A172 (cell line): ENCODE data around the gene TBCA. TPM values are rescaled to one million over a fixed set of nuclear protein-coding genes. Genes with fewer than 3 reads are reported as not detected.
"Not testable (repeated sequence)": the region's sequence is repeated elsewhere in the genome, so short reads cannot be mapped to it uniquely, and the experiment has no call there.

Experiments
- DNase-seq: peaks from one replicate; pipeline ENCODE4 v3.0.0-alpha.2; 2015; ENCODE audit warnings: low spot score
- total RNA-seq: library from RNA; depleted of rRNA; stranded (reverse); fragments of >200 nt; shearing (Covaris generic); gene quantifications from 2 replicates; pipeline ENCODE4 v1.2.3, GENCODE V29; 2014

The TBCA gene
- total RNA-seq, 1 experiment from 2014 or later: 576 TPM

DNA sequence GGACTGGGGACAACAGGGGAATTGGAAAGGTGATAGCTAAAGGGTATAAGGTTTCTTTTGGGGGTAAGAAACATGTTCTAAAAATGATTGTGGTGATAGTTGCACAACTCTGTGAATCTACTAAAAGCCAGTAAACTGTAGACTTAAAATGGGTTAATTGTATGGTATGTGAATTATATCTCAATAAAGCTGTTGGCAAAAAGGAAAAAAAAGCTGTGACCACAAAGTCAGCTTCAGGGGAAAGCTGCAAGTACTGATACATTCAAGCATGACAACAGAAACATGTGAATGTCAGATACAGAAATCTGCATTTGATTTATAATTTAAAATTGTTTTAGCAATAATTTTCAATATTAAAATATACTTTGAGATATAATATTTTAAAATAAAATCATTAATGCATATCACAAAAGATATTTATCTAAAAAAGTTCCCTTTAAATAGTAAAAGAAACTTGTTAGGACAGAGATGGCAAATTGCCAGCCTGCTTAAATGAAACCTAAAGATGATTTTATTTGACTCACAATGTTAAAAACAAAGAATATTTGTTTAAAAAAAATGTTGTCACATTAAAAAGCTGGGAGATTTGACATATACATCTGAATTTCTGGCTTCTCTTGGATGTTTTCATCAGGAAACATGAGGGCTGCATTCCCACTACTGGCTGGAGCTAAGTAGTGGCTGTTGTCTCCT, 66.0 kb downstream of the TBCA start:
- DNase-seq: no peak

DNA sequence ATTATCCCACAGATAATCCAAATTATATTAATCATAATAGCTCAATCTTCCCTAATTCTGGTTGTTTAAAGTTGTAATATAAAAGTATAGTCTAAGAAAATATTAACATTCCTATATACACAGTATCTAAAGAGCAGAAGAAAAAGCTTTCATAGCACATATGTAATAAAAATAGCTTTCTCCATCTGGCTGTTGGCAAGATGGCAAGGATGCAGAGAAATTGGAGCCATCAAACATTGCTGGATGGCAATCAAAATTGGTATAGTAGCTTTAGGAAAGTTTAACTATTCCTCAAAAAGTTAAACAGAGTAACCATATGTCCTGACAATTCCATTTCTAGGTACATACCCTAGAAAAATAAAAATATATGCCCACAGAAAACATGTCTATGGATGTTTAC, 66.8 kb downstream of the TBCA start:
- DNase-seq: no peak

- DNase-seq: no peak
Measured at GRCh38 chr5:77707791-77708190, 68.3 kb downstream of the TBCA start.

DNA sequence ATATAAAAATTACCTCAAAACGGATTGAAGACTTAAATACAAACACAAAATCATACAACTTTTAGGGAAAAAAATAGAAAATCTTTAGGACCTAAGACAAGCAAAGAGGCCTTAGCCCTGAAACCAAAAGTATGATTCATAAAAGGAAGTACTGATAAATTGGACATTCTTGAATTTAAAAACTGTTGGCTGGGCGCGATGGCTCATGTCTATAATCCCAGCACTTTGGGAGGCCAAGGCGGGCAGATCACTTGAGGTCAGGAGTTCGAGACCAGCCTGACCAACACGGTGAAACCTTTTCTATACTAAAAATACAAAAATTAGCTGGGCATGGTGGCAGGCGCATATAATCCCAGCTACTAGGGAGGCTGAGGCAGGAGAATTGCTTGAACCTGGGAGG, 76.6 kb downstream of the TBCA start:
- DNase-seq: not testable (repeated sequence)

DNA sequence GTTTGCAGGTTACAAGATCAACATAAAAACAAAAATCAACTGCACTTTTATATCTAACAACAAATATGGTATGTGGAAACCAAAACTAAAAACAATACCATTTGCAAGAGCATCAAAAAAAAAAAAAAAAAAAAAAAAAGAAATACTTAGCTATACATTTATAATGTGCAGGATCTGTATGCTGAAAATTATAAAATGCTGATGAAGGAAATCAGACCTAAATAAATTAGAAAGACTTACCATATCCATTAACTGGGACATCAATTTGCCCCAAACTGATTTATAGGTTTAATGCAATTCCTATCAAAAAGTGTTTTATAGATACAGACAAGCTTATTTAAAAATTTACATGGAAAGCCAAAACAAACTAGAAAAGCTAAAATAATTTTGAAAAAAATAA, 77.2 kb downstream of the TBCA start:
- DNase-seq: no peak

DNA sequence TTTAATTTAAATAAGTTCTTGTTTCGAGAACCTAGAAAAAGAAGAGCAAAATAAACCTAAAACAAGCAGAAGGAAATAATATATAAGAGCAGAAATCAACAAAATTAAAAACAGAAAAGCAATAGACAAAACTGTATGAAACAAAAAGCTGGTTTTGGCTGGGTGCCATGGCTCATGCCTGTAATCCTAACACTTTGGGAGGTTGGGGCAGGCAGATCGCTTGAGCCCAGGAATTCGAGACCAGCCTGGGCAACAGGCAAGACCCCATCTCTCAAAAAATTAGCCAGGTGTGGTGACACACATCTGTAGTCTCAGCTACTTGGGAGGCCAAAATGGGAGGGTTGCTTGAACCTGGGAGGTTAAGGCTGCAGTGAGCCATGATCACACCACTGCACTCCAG, 78.4 kb downstream of the TBCA start:
- DNase-seq: no peak

DNA sequence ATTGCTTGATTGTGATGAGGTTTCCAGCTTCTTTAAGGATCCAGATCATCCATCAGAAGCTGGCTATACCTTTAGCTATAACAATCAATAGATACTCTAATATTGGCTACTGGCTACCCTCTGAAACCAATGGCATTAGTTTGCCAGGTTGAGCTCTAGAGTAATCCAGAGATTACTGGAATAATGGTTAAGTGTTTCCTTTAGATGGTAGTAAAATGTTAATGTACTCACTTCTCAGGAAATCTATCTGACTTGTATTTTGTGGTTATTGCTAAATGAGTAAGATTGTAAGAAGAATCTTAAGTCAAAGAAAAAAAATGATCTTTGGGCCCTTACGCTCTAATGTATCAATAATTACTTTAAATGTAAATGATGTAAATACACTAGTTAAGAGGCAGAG, 80.0 kb downstream of the TBCA start:
- DNase-seq: no peak

GRCh38 chr5:77693913-77694312, 82.2 kb downstream of the TBCA start:
- no peak for DNase-seq

- no peak for DNase-seq
Measured at GRCh38 chr5:77683171-77683732, 92.9 kb downstream of the TBCA start.

- no peak for DNase-seq
Measured at GRCh38 chr5:77670526-77670925, 105.6 kb downstream of the TBCA start.

DNA sequence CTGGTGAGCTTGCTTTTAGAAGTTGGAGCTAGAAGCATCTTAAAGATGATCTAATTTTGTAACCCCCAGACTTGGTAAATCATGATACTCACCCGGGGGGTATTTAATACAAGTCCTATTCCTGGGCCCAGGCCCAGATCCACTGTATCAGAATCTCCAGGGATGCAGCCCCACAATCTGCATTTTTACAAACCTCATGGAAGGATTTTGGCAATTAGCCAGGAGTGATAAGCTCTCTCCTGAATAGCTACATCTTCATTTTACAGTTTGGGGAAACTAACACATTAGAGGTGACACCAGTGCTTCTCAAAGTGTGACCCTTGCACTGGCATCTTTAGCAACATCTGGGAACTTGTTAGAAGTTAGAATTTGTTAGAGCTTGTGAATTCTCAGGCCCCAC, 106.5 kb downstream of the TBCA start:
- no peak for DNase-seq

GRCh38 chr5:77663090-77663863, 112.9 kb downstream of the TBCA start:
- DNase-seq: no peak

- DNase-seq: no peak
Measured at GRCh38 chr5:77662635-77663034, 113.5 kb downstream of the TBCA start.

DNA sequence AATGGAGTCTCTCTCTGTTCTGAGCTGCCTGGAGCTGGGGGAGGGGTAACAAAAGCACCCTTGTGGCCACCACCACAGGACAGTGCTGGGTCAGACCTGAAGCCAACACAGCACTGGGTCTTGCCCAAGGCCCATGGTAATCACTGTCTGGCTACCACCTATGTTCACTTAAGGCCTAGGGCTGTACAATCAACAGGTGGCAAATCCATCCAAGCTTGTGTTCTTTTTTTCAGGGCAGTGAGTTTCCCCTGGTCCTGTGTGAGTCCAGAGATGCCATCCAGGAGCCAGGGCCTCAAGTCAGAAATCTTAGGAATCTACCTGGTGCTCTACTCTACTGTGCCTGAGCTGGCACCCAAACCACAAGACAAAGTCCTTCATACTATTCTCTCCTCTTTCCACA, 117.5 kb downstream of the TBCA start:
- no peak for DNase-seq

- no peak for DNase-seq
Measured at GRCh38 chr5:77651343-77651742, 124.8 kb downstream of the TBCA start.

DNA sequence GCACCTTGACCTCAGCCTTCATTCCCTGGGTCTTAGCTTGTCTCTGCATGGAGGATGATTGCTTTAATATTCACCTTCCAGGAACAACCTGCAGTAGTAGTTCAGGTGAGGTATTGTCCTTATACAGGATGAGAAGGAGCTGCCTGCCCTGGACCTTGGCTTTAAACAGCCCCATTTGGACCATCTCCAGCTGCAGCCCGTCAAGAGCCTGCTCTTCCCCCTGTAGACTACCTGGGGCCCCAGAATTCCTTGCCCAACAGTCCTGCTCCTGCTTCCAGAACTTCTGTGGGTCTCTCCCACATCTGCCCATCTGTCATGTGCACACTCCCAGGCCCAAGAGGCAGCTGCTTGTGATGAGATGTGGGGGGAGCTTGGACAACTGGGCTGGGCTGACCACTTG, 125.5 kb downstream of the TBCA start:
- DNase-seq: no peak

- no peak for DNase-seq
Measured at GRCh38 chr5:77649776-77650175, 126.4 kb downstream of the TBCA start.

GRCh38 chr5:77645995-77646639, 130.0 kb downstream of the TBCA start:
- no peak for DNase-seq

- peak; percentile 8 for DNase-seq
Measured at GRCh38 chr5:77645158-77645994, 130.8 kb downstream of the TBCA start.

- DNase-seq: no peak
Measured at GRCh38 chr5:77644371-77645157, 131.6 kb downstream of the TBCA start.
